ENCODE measurements around the gene CLPSL2.

CLPSL2 gene

DNA sequence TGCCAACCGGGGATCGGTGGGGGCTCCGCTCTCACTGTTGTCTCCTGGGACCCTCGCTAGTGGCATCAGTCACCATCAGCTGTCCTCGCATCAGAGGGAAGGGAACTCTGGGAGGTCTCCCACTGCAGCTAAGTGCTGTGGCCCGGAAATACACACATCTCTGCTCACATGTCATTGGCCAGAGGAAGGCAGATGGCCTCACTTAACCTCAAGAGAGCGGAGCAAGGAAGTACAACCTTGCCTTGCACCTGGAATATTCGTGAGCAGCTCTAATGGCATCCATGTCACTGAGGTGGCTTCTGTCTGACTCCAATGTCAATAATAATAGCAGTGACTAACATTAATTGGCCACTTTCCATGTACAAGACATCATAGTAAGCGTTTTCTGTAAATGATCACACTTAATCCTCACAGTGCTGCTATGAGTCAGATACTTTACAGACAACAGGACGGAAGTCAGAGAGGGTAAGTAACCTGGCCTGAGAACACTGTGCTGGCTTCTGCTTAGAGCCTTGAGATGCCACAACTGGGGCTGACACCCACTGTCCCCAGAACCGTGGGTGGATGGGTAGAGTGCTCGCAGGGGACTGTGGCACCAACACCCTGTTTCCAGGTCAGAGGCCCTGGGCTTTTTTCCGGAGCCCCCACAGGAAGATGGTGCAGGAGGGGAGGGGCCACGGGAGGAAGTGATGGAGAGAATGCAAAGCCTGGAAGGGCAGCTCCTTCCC is 34.7 kb downstream of the CLPSL2 start:
- H3K27ac ChIP-seq: peak overlapping the region; percentile 42
- TF ChIP-seq ZFX (IDR thresholded peaks at IDR 0.05; ENCODE audit: borderline replicate concordance): no peak
- TF ChIP-seq, protein P1, sequence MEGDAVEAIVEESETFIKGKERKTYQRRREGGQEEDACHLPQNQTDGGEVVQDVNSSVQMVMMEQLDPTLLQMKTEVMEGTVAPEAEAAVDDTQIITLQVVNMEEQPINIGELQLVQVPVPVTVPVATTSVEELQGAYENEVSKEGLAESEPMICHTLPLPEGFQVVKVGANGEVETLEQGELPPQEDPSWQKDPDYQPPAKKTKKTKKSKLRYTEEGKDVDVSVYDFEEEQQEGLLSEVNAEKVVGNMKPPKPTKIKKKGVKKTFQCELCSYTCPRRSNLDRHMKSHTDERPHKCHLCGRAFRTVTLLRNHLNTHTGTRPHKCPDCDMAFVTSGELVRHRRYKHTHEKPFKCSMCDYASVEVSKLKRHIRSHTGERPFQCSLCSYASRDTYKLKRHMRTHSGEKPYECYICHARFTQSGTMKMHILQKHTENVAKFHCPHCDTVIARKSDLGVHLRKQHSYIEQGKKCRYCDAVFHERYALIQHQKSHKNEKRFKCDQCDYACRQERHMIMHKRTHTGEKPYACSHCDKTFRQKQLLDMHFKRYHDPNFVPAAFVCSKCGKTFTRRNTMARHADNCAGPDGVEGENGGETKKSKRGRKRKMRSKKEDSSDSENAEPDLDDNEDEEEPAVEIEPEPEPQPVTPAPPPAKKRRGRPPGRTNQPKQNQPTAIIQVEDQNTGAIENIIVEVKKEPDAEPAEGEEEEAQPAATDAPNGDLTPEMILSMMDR (IDR thresholded peaks at IDR 0.05): no peak

DNA sequence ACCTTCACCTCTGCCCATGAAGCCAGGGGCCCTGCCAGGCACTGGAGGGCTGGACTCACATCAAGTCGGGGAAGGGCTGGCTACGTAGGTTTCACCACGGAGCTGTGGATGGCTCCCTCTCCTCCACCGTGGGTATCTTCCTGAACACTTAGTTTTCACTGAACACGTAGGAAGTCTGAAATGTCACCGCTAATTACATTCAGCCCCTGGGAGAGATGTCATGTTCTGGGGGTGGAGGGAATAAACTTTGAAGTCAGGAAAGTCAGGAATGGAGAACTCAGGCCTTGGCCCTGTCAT is 35.2 kb downstream of the CLPSL2 start:
- no peak for TF ChIP-seq ZFX (IDR thresholded peaks at IDR 0.05; ENCODE audit: borderline replicate concordance)
- TF ChIP-seq, protein P1 (IDR thresholded peaks at IDR 0.05): no peak
- H3K27ac ChIP-seq: peak overlapping the region; percentile 42

DNA sequence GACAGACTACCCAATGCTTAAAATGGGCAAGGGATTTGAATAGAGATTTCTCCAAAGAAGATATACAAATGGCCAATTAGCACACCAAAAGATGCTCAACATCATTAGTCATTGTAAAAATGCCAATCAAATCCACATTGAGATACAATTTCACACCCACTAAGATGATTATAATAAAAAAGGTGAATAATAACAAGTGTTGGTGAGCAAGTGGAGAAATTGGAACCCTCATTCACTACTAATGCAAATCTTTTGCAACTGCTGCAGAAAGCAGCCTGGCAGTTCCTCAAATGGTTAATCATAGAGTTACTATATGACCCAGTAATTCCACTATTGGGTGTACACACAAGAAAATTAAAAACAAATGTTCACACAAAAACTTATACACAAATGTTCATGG is 41.1 kb downstream of the CLPSL2 start:
- no peak for TF ChIP-seq ZFX (IDR thresholded peaks at IDR 0.05; ENCODE audit: borderline replicate concordance)
- TF ChIP-seq, protein P1 (IDR thresholded peaks at IDR 0.05): no peak
- H3K27ac ChIP-seq: no peak overlapping the region

DNA sequence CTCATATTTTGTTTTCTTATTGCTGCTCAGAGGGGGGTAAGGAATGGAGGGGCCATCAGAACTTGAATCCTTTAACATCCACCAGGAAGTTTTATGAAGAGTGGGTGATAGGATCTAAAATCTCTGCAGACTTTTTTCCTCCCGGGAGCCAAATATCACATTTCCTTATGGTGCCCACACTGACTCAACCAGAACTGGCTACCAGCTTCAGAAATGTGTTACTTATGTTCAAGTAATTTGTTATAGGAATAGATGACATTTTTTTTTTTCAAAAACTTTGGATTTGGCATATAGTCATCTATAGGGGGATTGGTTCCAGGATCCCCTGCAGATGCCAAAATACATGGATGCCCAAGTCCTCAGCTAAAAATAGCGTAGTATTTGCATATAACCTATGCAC is 47.2 kb downstream of the CLPSL2 start:
- TF ChIP-seq, protein P1 (IDR thresholded peaks at IDR 0.05): no peak
- TF ChIP-seq ZFX (IDR thresholded peaks at IDR 0.05; ENCODE audit: borderline replicate concordance): no peak
- H3K27ac ChIP-seq: no peak overlapping the region

DNA sequence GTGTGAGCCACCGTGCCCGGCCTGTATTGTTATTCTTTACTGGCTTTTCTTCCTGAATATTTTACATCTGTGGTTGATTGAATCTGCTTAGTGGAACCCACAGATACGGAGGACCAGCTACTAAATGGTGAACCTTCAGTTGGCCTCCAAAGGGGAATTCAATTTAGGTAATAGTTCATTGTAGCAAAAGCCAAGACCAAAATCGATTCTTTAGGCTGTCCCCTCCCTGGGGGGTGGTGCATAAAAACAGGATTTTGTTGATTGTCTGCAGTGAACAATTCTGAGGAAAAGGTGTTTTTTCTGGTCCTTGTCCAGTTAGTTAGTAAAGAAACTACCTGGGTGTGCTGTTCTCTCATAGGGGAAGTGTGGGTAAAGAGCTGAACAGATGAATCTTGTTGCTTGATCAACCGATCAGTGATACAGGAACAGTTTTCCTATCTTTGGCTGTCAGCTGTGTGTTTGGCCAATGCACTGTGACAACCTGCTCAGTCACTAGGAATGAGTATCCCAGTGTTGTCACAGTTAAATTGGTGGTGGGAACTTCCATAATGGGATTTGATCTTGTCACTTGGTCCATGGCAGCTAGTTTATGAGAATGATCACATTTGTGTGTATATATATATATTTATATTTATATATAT is 48.3 kb downstream of the CLPSL2 start:
- no peak for TF ChIP-seq ZFX (IDR thresholded peaks at IDR 0.05; ENCODE audit: borderline replicate concordance)
- TF ChIP-seq, protein P1 (IDR thresholded peaks at IDR 0.05): no peak
- no peak overlapping the region for H3K27ac ChIP-seq
